CD4-positive, alpha-beta T cell treated with Interleukin-1 beta for 1 hour (primary cell): Measurements from ENCODE around the gene GRIK4.
"Not testable (repeated sequence)": the region's sequence is repeated elsewhere in the genome, so short reads cannot be mapped to it uniquely, and the experiment has no call there.

Source experiments
- DNase-seq, 2 donors: peaks; one replicate each; pipeline ENCODE4 v3.0.0-alpha.2; 2020 to 2022

Gene GRIK4

DNA sequence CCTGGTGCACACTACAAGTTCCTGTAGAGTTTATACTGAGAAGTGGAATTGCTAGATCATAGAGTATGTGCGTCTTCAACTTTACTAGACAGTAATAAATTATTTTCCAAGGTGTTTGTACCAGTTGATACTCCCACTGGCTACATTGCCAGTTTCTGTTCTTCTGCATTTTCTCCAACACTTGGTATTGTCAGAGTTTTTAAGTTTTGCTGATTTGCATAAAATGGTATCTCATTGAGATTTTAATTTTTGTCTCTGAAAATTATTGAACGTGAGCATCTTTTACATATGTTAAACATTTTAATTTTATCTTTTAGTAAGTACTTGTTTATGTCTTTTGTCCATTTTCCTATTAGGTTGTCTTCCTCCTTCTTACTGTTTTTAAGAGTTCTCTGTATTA, 519.6 kb downstream of the GRIK4 start:
- no peak for DNase-seq

DNA sequence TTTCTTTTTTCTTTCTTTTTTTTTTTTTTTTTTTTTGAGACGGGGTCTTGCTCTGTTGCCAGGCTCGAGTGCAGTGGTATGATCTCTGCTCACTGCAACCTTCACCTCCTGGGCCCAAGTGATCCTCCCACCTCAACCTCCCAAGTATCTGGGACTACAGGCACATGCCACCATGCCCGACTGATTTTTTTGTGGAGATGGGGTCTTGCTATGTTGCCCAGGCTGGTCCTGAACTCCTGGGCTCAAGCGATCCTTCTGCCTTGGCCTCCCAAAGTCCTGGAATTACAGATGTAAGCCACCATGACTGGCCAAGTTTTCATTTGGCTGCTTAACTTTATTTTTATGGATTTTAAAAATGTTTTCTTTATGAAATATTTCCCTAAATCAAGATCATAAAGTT, 520.1 kb downstream of the GRIK4 start:
- DNase-seq, result not testable (repeated sequence)

DNA sequence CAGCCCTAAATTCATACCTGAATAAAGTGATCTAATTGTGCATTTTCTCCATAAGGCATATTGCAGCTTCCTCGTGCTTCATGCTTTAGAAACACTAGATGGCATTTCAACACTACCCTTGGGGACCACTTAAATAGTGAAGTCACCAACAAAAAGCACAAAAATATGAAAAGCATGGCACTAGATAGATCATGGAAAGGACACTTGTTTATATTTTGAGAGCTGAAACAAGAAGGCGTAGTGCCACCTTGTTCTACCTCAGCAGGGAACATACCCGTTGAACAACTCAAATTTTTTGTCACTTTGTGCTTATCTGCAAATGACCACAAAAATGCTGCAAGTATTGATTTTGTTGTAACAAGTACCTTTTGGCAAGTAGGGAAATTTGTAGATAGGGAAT, 521.0 kb downstream of the GRIK4 start:
- DNase-seq, result no peak

DNA sequence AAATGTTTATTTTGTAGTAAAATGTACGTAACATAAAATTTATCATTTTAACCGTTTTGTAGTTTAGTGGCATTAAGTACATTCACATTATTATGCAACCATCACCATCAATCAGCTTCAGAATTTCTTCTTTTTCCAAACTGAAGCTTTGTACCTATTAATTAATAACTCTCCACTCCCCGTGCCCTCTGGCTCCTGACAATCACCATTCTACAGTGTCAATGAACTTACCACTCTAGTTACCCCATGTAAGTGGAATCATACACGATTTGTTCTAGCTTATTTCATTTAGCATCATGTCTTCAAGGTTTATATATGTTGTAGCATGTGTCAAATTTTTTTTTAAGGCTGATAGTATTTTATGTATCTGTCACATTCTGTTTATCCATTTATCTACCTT, 522.1 kb downstream of the GRIK4 start:
- no peak for DNase-seq

DNA sequence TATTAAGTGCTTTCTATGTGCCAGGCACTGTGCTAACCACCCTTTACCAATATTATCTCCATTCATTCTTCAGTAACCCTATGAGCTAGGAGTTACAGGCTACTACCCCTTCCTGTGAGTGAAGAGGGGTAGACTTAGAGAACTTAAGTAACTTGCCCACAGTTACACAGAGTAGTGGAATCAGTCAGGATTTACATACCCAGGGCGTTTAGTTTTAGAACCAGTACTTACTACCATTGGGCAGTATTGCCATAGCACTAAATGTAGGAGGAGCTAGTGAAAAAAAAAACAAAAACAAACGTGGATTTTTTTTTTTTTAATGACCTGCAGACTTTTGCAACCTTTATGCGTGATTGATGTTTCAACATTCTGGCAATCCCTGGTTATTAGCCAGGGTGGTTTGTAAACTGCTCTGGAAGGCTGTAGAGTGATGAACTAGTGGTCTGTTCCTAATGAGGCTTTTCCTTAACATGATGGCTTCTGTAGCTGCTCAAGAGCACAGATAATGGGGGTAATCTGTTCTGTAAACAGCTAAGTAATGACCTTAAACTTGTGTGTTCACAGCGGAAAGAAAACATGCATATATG, 523.7 kb downstream of the GRIK4 start:
- DNase-seq, result no peak

DNA sequence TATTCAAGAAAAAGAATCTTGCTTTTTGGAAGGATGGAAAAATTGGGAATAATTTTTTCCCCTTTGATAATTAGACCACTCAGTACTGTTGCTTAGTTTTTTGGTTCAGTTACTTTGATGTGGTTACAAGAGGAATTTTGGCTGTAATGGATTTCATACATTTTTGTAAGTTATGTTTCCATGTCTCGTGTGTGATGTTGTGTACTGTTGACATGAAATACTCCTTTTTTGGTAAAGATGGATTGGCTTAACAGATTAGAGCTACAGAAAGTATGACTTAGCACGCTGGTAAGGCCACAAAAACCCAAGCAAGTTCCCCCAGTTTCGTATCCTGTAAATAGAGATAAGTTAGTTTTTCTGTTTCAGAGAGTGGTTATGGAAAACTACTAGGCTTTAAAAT, 524.2 kb downstream of the GRIK4 start:
- DNase-seq, result no peak

DNA sequence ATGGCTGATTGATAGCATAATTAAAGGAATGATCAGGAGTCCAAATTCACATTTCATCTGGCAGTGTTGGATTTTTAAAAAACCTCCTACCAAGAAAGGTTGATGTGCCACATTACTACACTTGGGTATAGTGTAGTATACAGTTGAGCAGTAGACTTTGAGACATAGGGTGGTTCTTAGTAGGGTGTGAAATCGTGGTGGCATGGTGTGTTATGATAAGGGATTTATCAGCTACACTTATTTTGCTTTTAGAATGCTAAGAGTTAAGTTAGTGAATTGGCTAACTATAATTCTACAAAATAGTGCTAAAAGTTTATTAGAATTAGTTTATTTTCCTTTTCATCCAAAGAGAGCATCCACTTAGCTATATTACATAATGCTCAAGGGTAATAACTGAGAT, 525.5 kb downstream of the GRIK4 start:
- DNase-seq, result no peak
